Measurements from ENCODE around the gene MFSD1.

DNA sequence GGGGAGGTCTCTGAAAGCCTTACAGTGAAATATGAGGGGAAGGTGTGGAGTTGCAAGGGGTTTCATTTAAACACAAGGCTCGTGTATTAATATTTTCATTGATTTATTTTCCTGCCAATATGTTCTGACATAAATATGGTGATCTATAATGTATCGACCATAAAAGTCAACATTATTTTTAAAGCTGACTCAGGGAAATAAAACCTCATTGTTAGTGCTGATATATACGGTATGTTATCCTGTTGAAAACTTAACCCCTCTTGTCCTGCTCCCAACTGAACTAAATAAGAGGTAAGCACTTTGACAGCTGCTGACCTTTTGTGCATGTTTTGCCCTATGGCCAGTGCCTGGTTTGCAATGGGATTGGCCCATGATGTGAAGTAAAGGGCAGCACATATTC lies 47.9 kb downstream of the MFSD1 start:
- no peak for TF ChIP-seq POLR2A (IDR thresholded peaks at IDR 0.05)
- TF ChIP-seq, protein P1, sequence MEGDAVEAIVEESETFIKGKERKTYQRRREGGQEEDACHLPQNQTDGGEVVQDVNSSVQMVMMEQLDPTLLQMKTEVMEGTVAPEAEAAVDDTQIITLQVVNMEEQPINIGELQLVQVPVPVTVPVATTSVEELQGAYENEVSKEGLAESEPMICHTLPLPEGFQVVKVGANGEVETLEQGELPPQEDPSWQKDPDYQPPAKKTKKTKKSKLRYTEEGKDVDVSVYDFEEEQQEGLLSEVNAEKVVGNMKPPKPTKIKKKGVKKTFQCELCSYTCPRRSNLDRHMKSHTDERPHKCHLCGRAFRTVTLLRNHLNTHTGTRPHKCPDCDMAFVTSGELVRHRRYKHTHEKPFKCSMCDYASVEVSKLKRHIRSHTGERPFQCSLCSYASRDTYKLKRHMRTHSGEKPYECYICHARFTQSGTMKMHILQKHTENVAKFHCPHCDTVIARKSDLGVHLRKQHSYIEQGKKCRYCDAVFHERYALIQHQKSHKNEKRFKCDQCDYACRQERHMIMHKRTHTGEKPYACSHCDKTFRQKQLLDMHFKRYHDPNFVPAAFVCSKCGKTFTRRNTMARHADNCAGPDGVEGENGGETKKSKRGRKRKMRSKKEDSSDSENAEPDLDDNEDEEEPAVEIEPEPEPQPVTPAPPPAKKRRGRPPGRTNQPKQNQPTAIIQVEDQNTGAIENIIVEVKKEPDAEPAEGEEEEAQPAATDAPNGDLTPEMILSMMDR (IDR thresholded peaks at IDR 0.05): no peak
- no peak for TF ChIP-seq EP300 (IDR thresholded peaks at IDR 0.05)
- TF ChIP-seq POLR2AphosphoS5 (IDR thresholded peaks at IDR 0.05): no peak
